ENCODE measurements around the gene PCNX4. TPM values are rescaled to one million over a fixed set of nuclear protein-coding genes. Genes with fewer than 3 reads are reported as not detected.

PCNX4 gene
- total RNA-seq, 4 donors from 2014 or later, result 52.2 to 74.7 (median 62.9) TPM

DNA sequence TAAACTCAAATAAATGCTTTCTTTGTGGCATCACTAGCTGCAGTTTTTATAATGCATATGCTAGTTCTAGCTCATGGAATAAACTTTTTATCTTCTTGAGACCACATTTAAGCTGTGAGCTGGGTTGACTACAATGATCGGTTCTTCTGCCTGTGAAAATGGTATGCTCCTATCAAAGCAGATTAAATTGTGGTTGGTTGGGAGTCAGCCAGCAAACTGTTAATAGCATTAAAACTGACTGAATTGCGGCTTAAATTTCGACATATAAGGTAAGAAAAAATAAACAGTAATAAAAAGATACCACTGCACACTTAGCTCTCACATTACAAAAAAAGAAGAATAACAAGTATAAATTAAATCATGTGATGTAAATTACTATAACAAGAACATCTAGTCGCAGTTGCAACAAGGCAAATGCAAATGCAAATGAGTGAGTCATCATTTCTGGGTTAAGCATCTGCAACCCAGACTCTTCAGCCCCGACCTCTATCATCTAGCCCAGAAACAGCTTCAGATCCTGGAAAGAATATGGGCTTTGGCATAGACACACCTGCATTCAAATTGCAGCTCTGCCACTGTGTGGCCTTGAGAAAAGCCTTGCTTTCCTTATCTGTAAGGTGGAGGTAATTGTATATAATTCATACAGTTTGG, 93.3 kb downstream of the PCNX4 start:
- H3K27me3 ChIP-seq, result no peaks in the 10 kb centered on the region
- no peak for DNase-seq (ENCODE audit: low spot score in 2 of 2)
- no peaks in the 10 kb centered on the region for H3K9me3 ChIP-seq
- H3K4me1 ChIP-seq, result peaks cover 0 to 9% (median 0%) of the 10 kb centered on the region in 4 donors
- H3K36me3 ChIP-seq, result no peaks in the 10 kb centered on the region
- H3K27ac ChIP-seq, result no peak overlapping the region
- no peak overlapping the region for H3K4me3 ChIP-seq
- 60 to 62% methylated on average over 5 of the region's 5 CpGs for WGBS, 2 donors
- TF ChIP-seq POLR2A (IDR thresholded peaks at IDR 0.05), result no peak
- no peak for TF ChIP-seq EP300 (IDR thresholded peaks at IDR 0.05)
- TF ChIP-seq, protein P1, sequence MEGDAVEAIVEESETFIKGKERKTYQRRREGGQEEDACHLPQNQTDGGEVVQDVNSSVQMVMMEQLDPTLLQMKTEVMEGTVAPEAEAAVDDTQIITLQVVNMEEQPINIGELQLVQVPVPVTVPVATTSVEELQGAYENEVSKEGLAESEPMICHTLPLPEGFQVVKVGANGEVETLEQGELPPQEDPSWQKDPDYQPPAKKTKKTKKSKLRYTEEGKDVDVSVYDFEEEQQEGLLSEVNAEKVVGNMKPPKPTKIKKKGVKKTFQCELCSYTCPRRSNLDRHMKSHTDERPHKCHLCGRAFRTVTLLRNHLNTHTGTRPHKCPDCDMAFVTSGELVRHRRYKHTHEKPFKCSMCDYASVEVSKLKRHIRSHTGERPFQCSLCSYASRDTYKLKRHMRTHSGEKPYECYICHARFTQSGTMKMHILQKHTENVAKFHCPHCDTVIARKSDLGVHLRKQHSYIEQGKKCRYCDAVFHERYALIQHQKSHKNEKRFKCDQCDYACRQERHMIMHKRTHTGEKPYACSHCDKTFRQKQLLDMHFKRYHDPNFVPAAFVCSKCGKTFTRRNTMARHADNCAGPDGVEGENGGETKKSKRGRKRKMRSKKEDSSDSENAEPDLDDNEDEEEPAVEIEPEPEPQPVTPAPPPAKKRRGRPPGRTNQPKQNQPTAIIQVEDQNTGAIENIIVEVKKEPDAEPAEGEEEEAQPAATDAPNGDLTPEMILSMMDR (IDR thresholded peaks at IDR 0.05), result no peak

DNA sequence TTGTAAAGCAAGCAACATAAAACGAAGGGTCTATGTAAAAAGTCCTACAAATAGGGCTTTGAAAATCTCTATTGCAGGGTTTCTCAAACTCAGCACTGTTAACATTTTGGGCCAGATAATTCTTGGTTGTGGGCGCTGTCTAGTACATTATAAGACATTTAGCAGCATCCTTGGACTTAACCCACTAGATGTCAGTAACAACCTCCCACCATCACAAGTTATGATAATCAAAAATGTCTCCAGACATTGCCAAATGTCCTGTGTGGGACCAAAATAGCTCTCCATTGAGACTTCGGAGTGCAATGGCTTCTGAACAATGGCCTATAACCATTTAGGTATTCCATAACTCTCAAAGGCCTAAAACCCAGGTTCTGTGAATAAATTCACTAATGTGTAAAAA, 96.4 kb downstream of the PCNX4 start:
- peaks cover 0 to 9% (median 0%) of the 10 kb centered on the region in 4 donors for H3K4me1 ChIP-seq
- no peak for TF ChIP-seq EP300 (IDR thresholded peaks at IDR 0.05)
- TF ChIP-seq, protein P1 (IDR thresholded peaks at IDR 0.05), result no peak
- TF ChIP-seq POLR2A (IDR thresholded peaks at IDR 0.05), result no peak
- WGBS, 2 donors, result 40 to 53% methylated on average over 3 of the region's 3 CpGs
- no peaks in the 10 kb centered on the region for H3K9me3 ChIP-seq
- H3K4me3 ChIP-seq, result no peak overlapping the region
- H3K36me3 ChIP-seq, result no peaks in the 10 kb centered on the region
- H3K27ac ChIP-seq, result no peak overlapping the region
- no peak for DNase-seq (ENCODE audit: low spot score in 2 of 2)
- no peaks in the 10 kb centered on the region for H3K27me3 ChIP-seq

DNA sequence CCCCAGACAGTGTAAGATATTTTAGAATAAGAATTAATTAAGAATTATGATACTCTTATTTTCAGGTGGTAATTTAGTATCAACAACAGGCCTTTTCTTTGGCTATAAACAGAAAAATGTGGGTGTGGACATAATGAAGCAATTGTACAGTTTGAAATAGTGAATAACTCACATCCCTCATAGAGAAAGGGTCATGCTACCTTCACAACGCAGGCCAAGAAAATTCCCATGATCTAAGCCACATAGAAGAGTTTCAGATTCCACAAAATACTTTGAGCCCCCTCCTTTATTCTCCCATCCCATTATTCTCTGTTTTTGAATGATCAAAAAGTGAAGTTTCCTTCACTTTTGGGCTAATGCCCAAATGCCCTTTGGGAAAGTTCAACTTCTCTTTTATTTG, 97.0 kb downstream of the PCNX4 start:
- no peak overlapping the region for H3K27ac ChIP-seq
- H3K4me1 ChIP-seq, result peaks cover 0 to 3% (median 0%) of the 10 kb centered on the region in 4 donors
- H3K9me3 ChIP-seq, result no peaks in the 10 kb centered on the region
- 32 to 61% methylated on average over 1 of the region's 1 CpG for WGBS, 2 donors
- TF ChIP-seq POLR2A (IDR thresholded peaks at IDR 0.05), result no peak
- TF ChIP-seq, protein P1 (IDR thresholded peaks at IDR 0.05), result no peak
- TF ChIP-seq EP300 (IDR thresholded peaks at IDR 0.05), result no peak
- no peak overlapping the region for H3K4me3 ChIP-seq
- H3K27me3 ChIP-seq, result no peaks in the 10 kb centered on the region
- H3K36me3 ChIP-seq, result no peaks in the 10 kb centered on the region
- DNase-seq (ENCODE audit: low spot score in 2 of 2), result no peak

DNA sequence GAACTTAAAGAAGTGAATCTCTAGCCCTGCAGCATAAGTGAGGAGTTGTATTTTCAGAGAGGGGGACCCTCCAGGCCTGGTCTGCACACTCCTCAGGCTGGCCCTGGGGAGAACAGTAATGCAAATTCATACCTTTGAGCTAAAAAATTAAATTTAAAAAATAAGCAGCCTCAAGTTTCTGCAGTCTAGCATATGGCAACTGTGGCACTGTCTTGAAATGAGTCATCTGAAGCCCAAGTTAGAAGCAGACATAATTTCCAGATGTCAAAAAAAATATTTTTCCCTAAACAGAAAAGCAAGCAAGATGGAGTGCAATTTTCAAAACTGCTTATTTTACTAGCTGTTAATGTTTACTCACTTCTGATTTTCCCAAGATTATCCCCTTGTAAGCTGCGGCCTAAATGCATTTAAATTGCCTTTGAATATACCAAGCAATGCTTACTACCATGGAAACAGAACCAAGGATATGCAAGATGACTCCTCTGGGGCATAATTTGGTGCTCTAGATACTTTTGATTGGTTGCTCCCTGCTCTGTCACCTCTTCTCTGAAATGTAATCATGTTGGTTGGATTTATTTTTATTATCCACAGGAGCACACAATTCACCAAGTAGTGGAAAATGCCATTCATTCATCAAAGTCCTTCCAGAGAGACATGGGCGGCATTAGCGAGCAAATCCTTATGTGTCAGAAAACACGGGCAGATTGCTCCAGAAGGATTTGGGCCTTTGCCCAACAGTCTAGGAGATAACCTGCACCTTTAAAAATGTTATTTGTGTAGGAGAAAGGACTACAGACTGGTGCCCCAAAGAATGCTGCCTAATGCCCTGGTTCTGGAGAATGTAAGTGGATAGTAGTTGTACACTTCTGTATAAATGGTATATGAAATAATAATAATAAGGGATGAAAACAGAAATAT, 98.5 kb downstream of the PCNX4 start:
- no peaks in the 10 kb centered on the region for H3K4me1 ChIP-seq
- H3K36me3 ChIP-seq, result no peaks in the 10 kb centered on the region
- DNase-seq (ENCODE audit: low spot score in 2 of 2), result no peak
- no peaks in the 10 kb centered on the region for H3K9me3 ChIP-seq
- no peaks in the 10 kb centered on the region for H3K27me3 ChIP-seq
- no peak for TF ChIP-seq EP300 (IDR thresholded peaks at IDR 0.05)
- TF ChIP-seq, protein P1 (IDR thresholded peaks at IDR 0.05), result no peak
- H3K4me3 ChIP-seq, result no peak overlapping the region
- no peak overlapping the region for H3K27ac ChIP-seq
- 84 to 87% methylated on average over 4 of the region's 4 CpGs for WGBS, 2 donors

All from tibial nerve (tissue), 4 donors.